HG03558 (cell line): ENCODE measurements around the gene HOXB1.

ENCODE experiments used
- ATAC-seq: cut with Tn5 transposase; IDR thresholded peaks from one replicate; pipeline ENCODE4 v1.9.1; 2021; ENCODE audit warnings: moderate number of reproducible peaks; ENCODE audit not compliant: unreplicated experiment; ENCODE audit errors: extremely low read depth

HOXB1 gene

DNA sequence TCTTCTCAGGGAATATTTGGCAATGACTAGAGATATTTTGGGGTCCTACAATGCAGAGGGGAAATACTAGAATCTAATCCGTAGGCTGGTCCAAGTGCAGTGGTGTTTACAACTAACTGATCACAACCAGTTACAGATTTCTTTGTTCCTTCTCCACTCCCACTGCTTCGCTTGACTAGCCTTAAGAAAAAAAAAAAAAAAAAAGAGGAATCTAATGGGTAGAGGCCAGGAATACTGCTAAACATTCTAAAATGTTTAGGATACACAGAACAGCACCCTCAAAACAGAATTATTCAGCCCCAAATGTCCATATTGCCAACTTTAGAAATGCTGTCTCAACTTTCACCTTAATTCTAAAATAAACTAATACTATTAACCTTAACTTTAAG is 51.8 kb downstream of the HOXB1 start:
- no peak for ATAC-seq
